HG03045 (cell line): ENCODE data around the gene FIGN.

Experiments
- ATAC-seq: cut with Tn5 transposase; IDR thresholded peaks from one replicate; pipeline ENCODE4 v1.9.1; 2021; ENCODE audit warnings: mild to moderate bottlenecking, moderate library complexity; ENCODE audit not compliant: unreplicated experiment

The FIGN gene, protein sequence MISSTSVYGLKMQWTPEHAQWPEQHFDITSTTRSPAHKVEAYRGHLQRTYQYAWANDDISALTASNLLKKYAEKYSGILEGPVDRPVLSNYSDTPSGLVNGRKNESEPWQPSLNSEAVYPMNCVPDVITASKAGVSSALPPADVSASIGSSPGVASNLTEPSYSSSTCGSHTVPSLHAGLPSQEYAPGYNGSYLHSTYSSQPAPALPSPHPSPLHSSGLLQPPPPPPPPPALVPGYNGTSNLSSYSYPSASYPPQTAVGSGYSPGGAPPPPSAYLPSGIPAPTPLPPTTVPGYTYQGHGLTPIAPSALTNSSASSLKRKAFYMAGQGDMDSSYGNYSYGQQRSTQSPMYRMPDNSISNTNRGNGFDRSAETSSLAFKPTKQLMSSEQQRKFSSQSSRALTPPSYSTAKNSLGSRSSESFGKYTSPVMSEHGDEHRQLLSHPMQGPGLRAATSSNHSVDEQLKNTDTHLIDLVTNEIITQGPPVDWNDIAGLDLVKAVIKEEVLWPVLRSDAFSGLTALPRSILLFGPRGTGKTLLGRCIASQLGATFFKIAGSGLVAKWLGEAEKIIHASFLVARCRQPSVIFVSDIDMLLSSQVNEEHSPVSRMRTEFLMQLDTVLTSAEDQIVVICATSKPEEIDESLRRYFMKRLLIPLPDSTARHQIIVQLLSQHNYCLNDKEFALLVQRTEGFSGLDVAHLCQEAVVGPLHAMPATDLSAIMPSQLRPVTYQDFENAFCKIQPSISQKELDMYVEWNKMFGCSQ

GRCh38 chr2:163735685-163736432 is at the start of gene FIGN:
Gene FIGN (minus strand): TSS chr2:163736008. CDS start chr2:163734927, 1,081 bp downstream.
- ATAC-seq: no peak

- no peak for ATAC-seq
Measured at GRCh38 chr2:163785162-163785561, 49.4 kb upstream of the FIGN start.

GRCh38 chr2:163779970-163780597 is 44.3 kb upstream of the FIGN start:
- ATAC-seq: no peak

GRCh38 chr2:163778045-163778781 is 42.4 kb upstream of the FIGN start:
- no peak for ATAC-seq

DNA sequence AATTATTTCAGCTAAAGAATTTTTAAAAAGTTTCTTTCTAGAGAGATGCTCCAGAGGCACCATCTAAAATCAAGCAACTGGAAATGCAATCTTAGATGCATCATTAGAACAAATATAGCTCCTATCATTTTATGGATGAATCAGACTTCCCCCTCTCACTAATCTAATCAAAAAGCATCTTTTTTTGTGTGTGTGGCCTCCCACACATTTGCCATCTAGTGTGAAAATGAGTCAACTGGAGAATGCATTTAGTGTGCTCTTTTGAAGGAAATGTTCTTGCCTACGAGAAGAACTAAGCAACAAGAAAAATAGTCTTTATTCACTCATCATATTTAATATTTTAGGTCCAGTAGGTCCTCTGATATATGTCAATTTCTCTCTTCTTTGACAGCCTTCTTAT is 39.5 kb upstream of the FIGN start:
- no peak for ATAC-seq

DNA sequence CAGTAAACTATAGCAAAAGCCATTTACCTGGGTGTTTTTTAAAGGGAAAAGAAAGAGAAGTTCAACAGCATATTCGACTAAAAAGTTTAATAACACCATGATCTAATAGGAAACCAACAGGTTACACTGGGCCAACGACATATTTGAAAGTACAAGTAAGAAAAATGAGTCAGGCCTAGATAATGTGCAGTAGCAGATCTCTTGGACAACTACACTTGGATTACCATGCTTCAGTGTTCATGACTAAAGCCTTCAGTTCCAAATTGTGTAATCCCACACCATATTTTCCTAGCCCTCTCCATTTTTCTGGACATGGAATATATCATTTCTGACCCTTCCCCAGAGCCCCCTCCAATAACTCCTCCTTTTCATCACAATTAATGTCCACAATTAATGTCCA is 39.1 kb upstream of the FIGN start:
- no peak for ATAC-seq

GRCh38 chr2:163773276-163773675 is 37.5 kb upstream of the FIGN start:
- no peak for ATAC-seq

DNA sequence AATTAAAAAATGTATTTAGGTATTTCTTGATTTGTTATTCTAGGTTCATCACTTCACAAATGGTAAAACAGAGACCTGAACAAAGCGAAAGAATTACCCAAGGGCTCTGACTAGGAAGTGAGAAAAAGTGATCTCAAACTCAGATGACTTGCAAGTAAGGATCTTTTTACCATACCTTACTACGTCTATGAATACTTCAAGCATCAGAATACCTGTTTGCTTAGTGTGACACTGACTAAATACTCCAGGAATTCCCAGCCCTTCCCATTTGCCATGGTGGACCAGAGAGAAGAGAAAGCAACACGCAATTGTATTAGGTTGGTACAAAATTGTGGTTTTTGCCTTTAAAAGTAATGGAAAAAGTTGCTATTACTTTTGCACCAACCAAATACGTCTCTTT is 35.8 kb upstream of the FIGN start:
- ATAC-seq: no peak

DNA sequence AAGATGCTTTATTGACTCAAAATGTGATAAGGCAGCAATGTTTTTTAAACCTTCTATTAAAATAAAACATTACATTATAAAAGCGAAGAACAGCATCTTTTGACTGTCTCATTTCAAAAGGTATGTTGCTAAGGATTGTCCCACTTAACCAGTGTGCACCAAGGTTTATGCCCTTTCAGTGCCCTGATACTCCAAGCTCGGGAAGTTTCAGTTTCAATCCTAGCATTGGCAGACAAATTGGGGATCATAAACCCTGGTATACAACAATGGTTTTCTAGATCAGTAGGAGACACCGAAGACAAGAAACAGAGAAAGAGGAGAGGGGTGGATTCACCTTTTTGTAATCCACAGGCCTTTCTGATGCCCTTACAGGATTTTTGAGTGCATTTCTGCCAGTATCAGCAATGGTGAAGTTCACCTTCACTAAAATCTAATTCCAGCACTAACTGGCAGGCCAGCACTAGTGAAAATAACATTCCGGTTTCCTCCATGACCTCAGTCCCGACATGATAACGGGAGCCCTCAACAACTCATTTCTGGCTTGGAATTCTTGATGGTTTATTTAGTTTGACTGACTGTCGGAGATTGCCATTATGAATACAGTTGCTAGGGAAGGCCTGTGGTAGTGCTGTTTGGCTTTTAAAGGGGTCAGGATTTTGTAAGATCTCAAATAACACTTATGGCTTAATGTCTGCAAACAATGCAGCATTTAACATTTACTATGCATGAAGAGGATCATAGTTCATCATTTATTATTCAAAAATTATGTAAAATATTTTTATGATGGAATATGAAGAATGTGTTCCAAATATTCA is 33.3 kb upstream of the FIGN start:
- no peak for ATAC-seq

DNA sequence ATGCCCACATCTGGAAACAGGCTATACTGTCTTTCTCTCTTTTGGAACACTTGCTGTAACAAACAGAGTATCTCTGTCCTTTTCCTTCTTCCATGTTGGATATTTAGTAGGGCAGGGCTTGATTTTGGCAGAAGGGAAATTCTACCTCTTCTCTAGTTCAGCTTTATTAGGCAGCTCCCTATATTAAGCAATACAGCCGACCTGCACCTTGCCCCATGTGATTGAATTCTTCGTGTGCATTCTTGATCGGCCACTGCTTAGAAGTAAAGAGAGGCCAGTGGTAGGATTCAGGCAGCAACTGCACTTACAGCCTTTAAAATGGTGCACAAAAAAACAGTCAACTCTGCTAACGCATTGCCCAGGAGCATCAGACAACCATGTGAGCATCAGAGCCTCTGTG is 31.3 kb upstream of the FIGN start:
- ATAC-seq: no peak

DNA sequence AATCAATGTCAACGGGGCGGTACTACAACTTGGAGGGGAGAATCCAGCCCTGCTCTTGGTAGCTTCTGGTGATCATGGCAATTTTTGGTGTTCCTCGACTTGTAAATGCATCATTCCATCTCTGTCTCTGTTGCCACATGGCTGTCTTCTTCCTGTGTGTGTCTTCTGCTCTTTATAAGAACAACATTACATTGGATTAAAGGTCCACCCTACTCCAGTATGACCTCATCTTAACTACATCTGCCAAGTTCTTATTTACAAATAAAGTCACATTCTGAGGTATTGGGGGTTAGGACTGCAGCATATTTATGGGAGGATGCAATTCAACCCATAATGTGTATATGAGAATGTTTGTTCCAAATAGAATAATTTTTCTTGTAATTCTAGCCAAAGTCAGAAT is 28.8 kb upstream of the FIGN start:
- no peak for ATAC-seq

GRCh38 chr2:163759013-163759412 is 23.2 kb upstream of the FIGN start:
- ATAC-seq: no peak

GRCh38 chr2:163757814-163758213 is 22.0 kb upstream of the FIGN start:
- ATAC-seq: no peak

- no peak for ATAC-seq
Measured at GRCh38 chr2:163756588-163756987, 20.8 kb upstream of the FIGN start.

GRCh38 chr2:163755366-163755765 is 19.6 kb upstream of the FIGN start:
- ATAC-seq: no peak

- no peak for ATAC-seq
Measured at GRCh38 chr2:163753726-163754125, 17.9 kb upstream of the FIGN start.

GRCh38 chr2:163752267-163752666 is 16.5 kb upstream of the FIGN start:
- no peak for ATAC-seq

GRCh38 chr2:163751696-163752095 is 15.9 kb upstream of the FIGN start:
- no peak for ATAC-seq

DNA sequence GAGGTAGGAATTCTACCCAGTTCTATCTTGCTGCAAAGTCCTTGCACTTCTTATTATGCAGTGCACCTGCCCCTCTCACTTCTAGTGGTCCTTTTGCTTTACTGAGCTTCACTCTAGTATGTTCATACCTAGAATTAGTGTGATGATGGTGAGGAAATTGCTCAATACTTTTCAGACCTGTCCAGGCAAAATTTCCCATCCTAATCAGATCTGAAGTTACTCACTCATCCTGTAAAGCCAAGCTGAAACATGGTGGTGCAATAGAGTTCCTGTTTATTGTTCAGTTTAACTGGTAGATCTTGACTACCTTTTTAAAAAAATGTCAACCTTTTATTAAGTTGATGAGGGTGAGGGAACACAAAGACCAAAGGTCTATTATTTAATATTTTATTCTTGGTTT is 12.6 kb upstream of the FIGN start:
- no peak for ATAC-seq

GRCh38 chr2:163741435-163741834 is 5.6 kb upstream of the FIGN start:
- ATAC-seq: no peak
